HS-5 (cell line): ENCODE measurements around the gene KICS2.

Source experiments
- DNase-seq: peaks from one replicate; pipeline ENCODE4 v3.0.0-alpha.2; 2012; ENCODE audit warnings: low read depth

Gene KICS2

DNA sequence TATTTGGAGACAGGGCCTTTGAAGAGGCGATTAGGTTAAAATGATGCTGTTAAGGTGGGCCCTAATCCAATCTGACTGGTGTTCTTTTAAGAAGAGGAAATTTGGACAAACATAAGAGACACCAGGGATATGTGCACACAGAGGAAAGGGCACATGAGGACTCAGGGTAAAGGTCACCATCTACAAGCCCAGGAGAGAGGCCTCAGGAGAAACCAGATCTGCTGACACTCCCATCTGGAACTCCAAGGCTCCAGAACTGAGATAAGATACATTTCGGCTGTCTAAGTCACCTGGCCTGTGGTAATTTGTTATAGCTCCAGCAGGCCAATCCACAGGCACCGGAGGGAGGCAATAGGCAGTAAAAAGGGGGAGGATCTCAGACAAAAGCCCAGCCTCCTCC lies 48.6 kb downstream of the KICS2 start:
- no peak for DNase-seq
